GM19455 (cell line): Measurements from ENCODE around the gene ERFE.

ENCODE experiments used
- ATAC-seq: cut with Tn5 transposase; IDR thresholded peaks from one replicate; pipeline ENCODE4 v1.9.1; 2021; ENCODE audit not compliant: unreplicated experiment

The ERFE gene

DNA sequence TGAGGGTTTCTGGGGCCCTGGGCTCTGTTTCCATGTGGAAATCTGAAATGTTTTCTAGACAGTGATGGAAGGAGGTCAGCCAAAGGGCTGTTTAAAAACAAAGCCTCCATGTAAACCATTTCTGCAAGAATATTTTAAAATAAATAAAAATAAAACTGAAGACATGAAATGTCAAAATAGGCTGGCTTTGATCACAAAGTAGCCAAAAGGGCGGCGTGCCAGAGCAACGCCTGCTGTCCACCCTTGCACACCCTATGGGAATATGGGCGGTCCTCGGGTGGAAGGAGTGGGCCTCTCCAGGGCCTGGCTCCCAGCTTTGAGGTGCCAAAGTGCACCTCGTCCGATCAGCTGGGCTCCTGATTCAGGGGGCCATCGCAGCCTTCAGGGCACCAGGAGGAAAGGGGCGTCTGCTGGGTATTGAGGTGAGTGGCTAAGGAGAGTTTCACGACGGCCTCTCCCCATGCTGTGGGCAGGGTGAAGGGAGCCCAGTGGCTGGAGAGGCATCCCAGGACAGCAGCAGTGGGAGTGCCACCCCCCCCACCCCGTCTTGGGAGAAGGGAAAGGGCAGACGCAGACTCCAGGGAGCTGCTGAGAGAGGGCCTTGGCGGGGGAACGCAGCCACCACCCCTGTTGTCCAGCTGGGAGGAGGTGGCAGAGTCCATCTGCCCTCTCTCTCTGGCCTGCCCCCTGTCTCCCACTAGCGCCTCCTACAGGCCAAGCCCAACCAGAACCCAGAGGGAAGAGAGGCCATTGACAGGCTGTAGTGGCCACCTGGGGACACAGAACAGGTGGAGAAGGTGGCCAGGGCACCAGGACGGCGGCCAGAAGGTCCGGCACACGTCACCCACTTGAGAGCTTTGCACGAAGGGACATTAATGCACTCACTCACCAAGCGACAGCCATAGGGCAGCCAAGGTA, 5.7 kb upstream of the ERFE start:
- no peak for ATAC-seq

DNA sequence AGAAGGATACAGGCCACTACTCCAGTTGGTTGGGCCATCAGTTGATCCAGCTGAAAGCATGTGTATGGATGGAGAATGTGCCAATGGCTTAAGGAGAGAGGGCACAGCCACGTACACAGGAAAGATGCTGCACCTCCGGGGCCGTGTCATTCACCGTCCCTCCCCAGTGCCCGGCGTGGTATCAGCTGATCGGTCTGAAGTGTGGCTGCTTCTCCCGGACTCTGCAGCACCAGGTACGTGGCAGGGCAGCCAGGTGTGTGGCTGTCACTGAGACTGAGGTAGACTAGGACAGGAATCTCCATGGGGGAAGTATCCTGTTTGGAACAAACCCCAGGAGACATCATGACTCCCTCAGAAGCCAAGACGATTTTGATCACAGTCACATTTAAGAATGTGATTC, 4.2 kb upstream of the ERFE start:
- no peak for ATAC-seq

DNA sequence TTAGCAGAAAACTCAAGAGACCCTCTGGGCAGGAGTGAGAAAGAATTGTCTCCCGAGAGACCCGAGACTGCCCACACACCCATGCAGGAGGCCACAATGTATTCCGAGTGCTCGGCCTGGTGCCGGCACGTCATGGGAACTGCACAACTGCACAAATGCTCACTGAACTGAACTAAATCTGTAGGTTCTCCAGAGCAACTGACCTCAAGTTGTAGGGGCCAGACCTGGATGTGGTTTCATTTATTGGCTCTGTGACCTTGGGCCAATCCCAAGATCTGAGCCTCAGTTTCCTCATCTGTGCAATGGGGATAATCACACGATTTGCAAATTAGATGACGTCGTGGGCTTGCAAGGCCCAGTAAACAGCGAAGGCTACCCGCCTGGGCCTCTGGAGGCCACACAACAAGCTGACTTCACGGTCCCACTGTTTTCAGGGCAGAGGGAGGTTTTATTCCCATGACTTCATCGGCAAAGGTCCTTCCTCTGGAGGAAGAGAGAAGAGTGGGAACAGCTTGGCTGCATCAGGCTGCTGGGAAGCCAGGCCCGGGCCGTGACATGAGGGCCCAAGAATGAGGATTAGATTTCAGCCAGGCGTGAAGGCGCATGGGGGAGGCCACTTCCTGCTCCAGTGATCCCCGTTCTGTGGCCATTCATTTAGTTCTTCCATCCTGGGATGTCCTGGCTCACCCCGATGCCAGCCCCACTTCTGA, 3.6 kb upstream of the ERFE start:
- ATAC-seq, result no peak

DNA sequence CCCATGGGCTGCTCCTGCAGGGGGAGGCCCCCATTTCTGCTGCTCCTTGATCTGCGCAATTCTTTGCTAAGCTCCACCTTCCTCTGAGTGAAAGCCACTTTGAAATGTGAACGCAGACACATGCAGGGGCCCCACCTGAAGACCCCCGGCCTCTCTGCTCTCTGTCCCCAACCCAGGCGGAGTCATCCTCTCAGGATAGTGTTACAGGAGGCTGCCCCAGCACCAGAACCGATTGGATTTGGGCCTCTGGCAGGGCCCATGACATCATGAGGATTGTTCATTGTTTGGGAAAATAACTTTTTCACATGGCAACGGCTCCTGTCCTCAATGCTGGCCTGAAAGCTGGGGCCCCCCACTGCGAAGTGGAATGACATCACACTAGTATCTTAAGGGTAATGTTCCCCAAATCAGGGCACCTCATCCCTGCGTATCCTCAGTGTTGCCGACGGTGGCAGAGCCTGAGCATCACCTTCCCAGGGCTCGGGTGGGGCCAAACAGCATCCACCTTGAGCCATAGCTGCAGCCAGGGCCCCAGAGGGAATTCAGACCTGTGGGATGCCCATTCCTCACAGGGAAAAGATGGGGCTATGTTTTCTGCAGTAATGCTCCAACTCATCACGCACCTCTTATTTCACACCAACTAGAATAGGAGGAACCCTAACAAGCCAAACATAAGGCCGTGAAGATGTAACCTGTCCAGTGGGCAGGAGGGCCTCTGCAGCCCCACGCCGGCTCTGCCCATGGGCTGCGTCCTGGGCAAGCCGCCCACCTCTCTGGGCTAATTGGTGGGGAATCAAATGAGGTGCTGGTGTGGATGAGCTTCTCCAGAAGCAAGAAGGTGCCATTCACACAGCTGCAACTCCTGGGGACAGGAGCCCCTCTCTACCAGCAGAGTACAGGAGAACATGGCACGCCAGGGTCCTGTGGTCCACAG, 2.7 kb upstream of the ERFE start:
- no peak for ATAC-seq

DNA sequence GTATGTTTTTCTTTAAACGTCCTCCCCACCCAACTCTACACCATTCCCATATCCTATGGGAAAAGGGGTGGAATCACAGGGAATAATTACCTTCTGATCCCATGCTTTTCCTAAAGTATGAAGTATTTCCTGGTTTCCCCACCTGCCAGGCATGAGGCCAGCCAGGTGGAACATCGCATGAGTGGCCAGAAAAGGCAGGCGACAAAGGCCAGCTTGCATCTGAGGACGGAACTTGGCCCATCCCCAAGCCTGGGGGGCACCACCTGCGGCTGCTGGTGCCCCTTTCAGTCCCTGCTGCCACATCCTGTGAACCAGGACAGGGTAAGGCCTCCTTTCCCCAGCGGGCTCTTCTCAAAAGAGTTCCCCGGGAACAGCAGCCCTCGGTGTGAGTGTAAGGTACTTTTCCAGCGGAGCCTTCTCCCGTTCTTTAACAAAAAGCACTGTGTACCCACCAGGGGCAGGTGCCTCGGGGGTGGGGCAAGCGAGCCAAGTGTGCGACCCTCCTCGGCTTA, 1.2 kb upstream of the ERFE start:
- ATAC-seq, result no peak

DNA sequence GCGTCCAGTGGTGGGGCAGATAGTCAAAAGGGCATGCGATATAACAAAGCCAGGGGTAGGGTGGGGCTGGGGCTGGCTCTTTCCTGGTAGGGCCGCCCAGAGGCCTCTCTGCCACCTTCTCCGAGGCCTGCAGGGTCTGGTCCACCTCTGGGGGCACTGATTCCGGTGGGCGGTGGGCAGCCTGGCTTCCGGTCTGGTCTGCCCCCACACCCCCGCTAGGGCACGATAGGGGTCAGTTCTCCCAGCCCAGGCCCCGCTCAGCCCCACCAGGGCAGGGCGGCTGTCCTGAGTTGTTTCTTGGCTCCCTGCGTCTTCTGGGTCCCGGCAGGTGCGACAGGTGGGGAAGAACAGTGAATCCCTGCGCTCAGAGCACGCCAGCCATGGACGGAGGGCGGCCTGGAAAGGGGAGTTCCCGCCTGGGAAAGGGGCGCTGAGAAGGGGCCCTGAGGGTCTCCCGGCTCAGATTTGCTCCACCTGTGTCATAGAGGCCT, 707 bp upstream of the ERFE start:
- no peak for ATAC-seq

DNA sequence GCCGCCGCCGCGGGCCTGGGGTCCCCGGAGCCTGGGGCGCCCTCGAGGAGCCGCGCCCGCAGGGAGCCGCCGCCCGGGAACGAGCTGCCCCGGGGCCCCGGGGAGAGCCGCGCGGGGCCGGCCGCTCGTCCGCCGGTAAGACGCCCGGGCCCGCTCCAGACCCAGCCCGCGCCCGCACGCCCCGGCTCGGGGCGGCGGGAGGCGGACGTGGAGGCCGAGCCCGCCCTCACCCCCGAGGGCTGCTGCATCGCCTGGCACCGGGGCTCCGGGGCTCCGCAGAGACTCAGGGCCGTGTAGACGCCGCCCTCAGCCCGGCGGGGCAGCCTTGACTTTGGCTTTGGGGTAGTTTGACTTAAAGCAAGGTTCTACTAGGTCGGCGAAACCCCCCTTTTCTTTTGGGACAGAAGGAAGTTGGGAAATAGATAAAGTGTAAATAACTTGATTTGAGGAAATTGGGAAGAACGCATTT, 335 bp downstream of the ERFE start:
- no peak for ATAC-seq

DNA sequence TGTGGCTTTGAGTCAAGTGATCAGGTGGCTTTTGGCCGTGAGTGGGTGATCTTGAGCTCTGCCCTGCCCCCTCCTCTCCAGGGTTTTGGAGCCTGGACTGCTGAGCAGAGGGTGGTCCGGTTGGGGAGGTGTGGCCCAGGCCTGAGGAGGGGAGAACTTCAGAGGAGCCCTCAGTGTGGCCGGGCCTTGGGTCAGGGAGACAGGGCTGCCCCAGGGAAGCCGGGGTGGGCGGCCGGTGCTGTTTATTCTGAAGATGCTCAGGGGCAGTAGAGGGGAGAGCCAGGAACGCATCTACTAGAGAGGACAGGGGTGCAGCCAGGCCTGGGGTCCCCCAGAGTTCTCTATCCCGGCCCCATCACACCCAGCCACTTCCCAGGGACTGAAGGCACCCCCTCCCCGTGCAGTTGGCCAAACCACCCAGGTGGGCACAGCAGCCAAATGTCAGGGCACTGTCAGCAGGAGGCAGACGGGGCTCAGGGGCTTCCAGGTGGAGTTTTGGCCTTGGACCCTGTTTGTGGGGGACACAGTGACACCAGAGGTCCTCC, 963 bp downstream of the ERFE start:
- no peak for ATAC-seq

DNA sequence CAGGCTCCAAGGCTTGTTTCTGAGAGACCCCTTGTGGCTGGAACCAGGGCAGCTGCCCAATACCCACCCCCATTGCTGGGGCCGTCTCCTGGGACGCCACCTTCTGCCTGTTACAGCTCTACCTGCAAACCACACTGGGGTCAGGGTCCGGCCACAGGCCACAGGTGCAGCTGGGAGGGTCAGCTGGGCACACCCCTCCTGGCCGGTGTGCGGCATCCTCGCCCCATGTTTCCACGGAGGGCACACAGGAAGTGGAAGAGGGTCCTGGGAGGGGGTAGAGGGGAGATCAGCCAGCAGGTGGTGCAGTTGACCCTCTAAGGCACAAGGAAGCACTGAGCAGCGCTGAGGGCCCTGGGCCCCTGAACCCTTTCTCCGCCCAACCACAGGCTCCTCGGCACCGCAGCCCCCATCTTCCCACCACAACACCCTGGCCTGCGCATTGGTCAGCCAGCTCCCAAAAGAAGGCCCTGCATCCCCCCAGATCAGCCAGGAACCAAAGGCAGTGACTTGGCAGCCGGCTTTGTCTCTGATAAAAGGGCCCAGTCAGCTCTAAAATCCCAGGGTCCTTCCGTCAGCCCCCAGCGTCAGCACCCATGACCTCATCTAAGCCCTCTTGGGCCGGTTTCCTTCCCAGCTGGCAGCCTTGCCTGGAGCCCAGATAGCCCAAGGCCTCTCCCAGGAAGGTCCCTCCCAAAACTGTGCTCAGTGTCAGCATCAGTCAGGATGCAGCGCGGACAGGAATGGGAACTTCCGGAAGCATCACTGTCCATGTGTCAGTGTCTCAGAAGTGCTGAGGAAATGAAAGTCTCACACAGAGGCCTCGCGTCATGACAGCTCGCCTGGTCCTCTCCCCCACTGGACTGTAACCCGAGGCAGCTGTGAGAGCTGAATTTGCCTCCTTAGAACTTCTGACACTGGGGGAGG, 1.7 kb downstream of the ERFE start:
- ATAC-seq, result no peak

DNA sequence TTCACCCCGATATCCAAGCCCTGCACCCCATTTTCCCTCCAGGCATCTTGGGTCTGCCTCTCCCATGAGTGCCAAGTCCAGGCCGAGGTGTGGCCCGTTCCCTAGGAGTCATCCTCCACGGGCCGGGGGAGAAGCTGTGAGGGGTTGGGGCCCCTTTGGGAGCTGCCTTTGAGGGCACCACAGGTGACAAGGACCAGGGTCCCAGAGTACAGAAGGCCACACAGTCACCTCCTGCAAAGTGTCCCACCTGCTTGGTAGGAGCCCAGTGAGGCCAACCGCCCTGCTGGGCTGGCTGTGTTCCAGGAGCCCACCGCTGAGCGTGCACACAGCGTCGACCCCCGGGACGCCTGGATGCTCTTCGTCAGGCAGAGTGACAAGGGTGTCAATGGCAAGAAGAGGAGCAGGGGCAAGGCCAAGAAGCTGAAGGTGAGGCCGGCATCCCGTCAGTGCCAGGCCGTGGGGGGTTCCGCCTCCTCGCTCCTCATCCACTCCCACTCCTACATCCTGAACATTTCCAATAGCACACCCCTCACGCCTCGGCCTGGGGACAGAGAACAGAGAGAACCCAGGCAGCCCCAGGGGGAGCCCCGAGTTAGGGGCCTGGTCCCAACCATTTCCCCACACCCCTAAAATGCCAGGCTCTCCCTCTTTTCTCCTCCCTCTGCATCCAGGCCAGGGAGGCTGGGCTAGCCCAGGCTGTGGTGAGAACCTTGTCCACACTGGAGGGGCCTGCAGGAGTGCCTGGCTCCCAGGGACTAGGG, 2.7 kb downstream of the ERFE start:
- ATAC-seq, result no peak

DNA sequence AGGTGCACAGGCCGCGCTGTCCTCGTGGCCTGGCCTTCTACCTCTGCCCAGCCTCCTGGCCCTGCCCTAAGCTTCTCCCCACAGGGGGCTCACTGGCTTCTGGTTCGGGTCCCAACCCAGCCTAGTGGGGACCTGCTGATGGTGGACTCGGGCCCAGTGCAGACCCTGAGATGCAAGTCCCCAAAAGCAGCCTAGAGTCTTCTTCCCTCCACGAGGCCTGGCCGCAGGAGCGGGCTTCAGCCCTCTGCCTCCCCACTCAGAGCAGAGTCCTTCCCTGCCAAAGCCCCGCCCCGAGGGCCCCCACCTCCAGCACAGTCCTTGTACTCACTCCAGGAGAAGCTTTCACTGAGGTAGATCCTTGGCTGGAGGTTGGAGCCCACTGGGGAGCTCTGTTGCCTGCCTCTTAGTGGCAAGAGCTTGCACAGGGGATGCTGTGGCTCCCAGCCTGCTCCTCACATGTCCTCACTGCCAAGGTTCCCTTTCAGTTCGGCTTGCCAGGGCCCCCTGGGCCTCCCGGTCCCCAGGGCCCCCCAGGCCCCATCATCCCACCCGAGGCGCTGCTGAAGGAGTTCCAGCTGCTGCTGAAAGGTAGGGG, 3.6 kb downstream of the ERFE start:
- no peak for ATAC-seq

DNA sequence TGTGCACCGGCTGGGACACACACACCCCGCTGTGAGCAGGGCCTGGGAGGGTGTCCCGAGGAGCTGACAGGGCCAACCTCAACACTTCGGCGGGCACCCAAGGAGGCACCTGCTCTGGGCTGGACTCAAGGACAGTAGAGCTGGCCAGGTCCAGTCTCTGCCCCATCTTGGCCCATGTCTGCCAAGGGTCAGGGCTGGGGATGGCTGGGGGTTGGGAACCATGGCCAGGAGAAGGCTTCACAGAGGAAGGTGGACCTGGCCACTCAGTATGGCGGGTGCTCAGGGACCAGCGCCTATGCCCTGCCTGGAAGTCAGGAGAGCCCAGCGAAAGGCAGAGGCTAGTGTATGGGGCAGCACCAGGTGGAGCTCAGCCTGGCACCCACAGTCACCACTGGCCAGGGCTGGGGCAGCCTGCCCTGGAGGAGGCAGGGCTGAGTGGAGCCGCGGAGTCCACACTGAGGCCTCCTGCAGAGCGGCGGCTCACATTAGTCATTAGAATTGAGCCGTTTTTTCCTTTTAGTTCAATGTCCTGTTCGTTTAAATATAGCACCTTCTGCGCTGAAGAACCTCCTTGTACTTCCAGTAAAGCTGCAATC, 4.2 kb downstream of the ERFE start:
- ATAC-seq, result no peak

DNA sequence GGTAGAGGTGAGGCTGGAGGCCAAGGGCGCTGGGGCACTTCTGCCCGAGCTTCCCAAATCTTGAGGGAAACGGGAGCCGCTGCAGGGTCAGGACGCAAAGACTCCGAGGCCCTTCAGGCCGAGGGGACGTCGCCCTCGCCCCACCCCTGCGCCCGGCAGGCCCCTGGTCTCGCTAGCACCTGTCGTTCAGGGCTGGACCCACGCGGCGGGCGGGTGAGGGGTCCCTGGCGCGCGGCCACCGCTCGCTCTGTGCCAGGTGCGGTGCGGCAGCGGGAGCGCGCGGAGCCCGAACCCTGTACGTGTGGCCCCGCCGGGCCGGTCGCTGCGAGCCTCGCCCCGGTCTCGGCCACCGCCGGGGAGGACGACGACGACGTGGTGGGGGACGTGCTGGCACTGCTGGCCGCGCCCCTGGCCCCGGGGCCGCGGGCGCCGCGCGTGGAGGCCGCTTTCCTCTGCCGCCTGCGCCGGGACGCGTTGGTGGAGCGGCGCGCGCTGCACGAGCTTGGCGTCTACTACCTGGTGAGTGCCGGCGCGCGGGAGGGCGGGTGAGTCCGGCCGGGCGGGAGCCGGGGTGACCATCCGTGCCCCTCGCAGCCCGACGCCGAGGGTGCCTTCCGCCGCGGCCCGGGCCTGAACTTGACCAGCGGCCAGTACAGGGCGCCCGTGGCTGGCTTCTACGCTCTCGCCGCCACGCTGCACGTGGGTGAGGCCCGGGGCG, 4.9 kb downstream of the ERFE start:
- no peak for ATAC-seq

DNA sequence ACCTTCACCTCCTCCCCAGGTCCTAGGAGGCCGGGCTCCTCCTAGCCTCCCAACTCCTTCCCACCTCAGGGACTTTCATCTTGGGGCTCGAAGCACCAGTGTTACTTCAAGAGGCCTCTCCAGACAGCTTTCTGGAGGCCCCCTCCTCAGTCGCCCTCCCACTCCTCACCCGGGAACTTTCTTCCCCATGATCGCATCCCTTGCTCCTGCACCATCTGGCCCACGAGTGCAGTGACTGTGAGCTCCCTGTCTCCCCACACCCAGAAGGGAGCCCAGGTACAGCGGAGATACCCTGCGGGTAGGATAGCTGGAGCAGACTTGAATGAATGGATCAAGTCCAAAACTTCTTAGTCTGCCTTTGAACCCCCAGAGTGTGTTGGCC, 6.1 kb downstream of the ERFE start:
- ATAC-seq, result no peak

DNA sequence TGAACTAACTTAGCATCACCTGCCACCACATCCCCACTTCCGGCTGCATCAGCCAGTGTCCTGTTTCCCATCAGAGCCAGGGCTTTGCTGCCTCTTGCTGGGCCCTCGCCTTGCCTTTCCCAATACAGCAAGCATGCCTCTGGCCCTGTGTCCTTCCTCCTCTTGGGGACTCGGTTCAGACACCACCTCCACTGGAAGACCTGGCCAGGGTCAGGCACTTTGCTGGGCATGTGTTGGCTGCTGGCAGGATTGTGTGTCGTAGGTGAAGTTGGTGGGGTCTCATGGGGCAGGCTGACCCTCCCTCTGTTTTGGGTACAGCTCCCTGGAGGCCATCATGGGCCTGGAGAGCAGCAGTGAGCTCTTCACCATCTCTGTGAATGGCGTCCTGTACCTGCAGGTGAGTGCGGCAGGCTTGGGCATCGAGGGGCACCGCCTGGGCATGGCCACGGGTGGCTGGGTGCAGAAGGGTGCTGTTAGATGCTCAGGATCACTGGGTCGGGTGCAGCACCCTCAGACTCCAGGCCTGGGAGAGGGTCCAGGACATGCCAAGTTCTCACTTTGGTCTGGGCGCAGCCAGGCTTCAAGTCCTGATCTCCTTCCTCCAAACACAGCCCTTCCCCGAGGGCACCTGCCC, 6.6 kb downstream of the ERFE start:
- no peak for ATAC-seq

DNA sequence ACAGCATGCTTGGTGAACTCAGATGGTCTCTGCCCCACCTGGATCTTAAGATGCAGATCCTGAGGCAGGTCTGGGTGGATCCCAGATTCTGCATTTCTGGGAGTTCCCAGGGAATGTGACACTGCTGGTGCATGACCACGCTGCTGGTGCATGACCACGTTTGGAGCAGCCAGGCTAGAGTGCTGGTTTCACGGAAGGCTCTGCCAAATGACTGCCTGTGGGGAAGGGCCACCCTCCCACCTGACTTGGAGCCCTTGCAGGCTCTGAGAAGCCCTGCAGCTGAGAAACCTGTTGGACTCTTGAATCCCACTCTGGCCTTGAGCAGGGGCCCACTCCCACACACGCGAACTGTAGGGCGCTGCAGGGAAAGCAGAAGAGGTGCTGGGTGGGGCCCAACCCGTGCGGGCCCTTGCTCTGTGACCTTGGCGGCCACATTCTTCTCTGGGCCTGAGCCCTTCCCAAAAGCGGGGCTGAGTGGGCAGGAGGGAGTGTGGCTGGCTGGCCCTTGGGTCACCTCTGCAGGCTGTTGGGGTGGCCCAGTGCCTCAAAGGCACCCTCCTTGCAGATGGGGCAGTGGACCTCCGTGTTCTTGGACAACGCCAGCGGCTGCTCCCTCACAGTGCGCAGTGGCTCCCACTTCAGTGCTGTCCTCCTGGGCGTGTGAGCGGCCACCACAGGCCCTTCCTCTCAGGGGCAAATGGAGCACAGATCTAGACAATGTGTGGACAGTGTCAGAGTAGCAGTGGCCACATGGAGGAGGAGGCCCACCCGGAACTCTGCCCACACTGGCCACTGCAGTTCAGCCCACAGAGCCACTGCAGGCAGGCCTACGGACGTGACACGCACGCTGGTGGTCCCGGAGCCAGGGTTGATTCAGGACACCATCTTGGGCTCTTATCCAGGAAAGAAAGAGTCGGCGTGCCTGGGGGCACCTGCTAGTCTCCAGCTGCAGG, 7.9 kb downstream of the ERFE start:
- ATAC-seq, result no peak
